Measurements from ENCODE around the gene FGF8.

GRCh38 chr10:101818872-101819633, 43.1 kb upstream of the FGF8 start:
- TF ChIP-seq CTCF (IDR thresholded peaks at IDR 0.05) (no peak), ZFX (IDR thresholded peaks at IDR 0.05; ENCODE audit: borderline replicate concordance) (no peak)
